ENCODE results near the gene COLEC12.

The COLEC12 gene

DNA sequence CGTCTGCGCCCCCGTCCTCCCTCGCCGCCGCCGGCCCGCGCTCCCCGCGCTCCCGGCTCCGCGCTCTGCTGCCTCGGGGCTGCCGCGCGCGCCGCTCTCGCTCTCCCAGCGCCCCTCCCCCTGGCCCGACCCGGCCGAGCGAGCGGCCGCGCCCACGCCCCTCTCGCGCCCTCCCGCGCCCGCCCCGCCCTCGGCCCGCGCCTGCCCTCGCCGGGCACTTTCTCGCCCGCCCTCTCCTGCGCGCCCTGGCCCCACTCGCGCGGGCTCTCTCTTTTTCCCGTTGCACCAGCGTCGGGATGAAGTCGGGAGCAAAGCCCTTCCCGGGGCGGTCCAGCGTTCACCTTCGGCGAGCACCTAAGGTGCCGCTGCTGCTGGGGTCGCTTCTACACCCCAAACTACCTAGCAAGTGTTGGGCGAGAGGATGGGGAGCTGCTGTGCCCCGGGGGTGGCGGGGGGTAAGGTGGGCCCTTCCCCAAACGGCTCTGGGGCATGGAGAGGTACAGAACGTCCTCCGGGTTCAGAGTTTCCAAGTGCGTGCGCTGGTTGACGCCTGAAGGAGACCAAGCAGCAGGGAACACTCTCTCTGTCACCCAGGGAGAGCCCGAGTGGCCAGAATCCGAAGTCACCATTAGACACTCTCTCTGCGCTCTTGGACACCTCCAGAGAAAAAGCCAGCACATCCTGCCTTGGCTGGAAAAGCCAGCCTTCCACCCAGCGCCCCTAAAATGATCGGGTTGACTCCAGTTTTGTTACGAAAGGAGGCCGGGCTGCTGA lies at the start of gene COLEC12:
Gene COLEC12, minus strand, starts transcription at position 70 of the 774 bp plus-strand sequence. CDS start 187 bp downstream, outside the sequence.
- TF ChIP-seq, protein P1, sequence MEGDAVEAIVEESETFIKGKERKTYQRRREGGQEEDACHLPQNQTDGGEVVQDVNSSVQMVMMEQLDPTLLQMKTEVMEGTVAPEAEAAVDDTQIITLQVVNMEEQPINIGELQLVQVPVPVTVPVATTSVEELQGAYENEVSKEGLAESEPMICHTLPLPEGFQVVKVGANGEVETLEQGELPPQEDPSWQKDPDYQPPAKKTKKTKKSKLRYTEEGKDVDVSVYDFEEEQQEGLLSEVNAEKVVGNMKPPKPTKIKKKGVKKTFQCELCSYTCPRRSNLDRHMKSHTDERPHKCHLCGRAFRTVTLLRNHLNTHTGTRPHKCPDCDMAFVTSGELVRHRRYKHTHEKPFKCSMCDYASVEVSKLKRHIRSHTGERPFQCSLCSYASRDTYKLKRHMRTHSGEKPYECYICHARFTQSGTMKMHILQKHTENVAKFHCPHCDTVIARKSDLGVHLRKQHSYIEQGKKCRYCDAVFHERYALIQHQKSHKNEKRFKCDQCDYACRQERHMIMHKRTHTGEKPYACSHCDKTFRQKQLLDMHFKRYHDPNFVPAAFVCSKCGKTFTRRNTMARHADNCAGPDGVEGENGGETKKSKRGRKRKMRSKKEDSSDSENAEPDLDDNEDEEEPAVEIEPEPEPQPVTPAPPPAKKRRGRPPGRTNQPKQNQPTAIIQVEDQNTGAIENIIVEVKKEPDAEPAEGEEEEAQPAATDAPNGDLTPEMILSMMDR (IDR thresholded peaks at IDR 0.05) = no peak
- DNase-seq (ENCODE audit: low spot score) = no peak
- Histone ChIP-seq H3K4me3 (peak within 1 kb of the TSS; percentile 71), H3K27ac (peak within 1 kb of the TSS in 1 of 2 donors; percentile 33)

DNA sequence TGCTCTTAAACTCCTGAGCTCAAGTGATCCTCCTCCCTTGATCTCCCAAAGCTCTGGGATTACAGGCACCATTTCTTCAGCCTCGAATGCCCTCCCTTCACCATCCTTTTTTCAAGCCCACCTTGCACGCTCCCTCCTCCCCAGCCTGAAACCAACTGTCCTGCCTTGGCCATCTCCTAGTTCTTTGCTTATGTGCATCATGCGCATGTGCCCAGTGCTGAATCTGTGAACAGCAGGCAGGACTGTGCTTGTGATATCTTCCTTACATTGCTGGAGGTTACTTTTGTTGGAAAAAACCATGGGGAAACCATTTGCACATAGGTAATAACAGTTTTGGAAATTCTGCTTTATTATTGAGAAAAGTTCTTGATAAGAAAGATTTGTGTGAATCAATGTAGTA lies 49.5 kb upstream of the COLEC12 start:
- Histone ChIP-seq H3K27ac (no peak overlapping the region), H3K4me3 (no peak overlapping the region)
- DNase-seq (ENCODE audit: low spot score) = no peak
- TF ChIP-seq, protein P1 (IDR thresholded peaks at IDR 0.05) = no peak

DNA sequence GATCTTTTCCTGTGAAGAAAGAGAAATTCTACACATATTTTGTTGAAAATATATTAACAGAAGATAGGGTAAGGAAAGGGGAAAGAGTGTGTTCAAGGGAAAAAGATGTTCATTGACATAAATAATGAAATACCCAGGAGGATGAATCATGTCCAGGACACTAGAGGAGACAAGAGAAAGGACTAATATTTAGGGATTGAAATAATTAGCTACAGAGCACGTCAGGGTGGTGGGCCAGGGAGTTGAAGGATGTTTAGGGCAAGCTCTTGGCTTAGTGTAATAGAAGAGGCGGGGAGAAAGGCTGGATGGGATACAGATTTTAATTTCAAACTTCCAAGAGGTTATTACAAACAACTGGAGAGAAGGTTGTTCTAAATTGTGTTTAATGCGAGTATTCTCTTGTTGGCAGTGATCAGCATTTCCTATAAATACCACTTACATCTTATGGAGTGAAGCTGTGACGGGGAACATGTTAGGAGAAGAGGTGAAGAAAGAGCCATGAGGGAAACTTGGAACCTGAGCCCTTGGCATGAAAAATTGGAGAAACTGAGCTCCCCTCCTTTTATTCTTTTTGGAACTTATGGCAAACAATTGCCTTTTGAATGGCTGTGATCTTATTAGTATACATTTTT lies 43.1 kb upstream of the COLEC12 start:
- Histone ChIP-seq H3K27ac (no peak overlapping the region), H3K4me3 (no peak overlapping the region)
- TF ChIP-seq, protein P1 (IDR thresholded peaks at IDR 0.05) = no peak
- DNase-seq (ENCODE audit: low spot score) = no peak

DNA sequence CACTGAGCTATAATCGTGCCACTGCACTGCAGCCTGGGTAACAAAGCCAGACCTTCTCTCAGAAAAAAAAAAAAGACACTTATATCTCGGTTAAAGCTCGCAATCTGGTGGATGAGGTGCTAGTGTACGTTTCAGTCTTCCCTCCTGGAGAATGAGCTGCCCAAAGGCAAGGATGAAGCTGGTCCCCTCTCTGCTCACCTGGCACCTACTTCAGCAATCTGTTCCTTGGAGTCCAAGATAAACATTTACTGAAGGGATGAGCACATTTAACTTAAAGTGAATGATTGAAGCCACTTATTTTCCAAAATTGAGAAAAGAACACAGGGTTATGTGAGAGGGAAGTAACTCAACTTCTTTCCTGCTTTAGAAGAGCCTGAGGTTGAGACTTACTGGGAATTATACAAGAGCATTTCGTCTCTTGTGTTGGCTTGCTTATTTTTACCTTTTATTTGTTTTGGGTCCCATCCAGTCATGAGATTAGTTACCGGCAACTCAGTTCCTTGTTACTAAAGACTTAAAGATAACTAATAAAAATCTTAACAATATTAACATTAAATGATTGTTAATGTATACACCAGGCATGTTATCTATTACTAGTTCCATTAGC lies 33.6 kb upstream of the COLEC12 start:
- no peak overlapping the region for H3K4me3 ChIP-seq
- H3K27ac ChIP-seq = no peak overlapping the region
- DNase-seq (ENCODE audit: low spot score) = no peak
- TF ChIP-seq, protein P1 (IDR thresholded peaks at IDR 0.05) = no peak

DNA sequence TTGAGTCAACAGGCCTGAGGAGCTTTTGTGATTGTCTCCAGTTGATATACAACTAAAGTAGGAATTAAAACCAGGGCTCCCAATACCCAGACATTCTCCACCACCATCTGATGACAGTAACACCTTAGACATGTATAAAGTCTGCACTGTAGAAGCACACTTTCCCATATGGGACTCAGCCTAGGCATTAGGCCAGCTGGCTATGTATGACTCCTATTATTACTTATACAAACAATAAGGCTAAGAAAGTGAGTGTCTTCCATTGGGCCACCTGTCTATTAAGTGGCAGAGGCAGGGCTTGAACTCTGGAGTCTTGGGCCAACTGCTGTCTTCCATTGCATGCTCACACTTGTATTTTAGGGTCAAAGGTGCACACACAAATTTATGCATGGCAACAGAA lies 32.1 kb upstream of the COLEC12 start:
- H3K27ac ChIP-seq = no peak overlapping the region
- TF ChIP-seq, protein P1 (IDR thresholded peaks at IDR 0.05) = no peak
- H3K4me3 ChIP-seq = no peak overlapping the region
- no peak for DNase-seq (ENCODE audit: low spot score)

DNA sequence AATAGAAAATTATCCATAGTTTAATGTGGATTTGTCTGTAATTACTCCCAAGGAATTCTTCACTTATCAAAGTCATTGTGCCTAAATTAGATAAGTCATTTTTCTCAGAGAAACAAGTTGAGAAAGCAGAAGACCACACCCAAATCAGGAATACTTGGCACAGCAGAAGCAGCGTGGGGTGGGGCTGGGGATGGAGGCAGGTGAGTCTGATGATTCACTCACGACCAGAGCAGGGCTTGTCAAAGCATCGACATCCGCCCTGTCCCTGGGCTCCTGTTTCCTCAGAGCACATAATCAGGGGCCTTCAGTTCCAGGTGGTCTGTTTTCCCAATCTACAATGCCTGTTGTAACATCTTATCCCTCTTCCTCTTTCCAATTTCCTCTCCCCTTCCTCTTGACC lies 31.5 kb upstream of the COLEC12 start:
- no peak overlapping the region for H3K4me3 ChIP-seq
- TF ChIP-seq, protein P1 (IDR thresholded peaks at IDR 0.05) = no peak
- no peak for DNase-seq (ENCODE audit: low spot score)
- H3K27ac ChIP-seq = no peak overlapping the region

All from coronary artery (tissue), 2 donors.